Lower lobe of right lung (tissue), 2 donors: ENCODE data around the gene MESP1. TPM values are rescaled to one million over a fixed set of nuclear protein-coding genes. Genes with fewer than 3 reads are reported as not detected.
A peak's percentile ranks its signal among the peaks of the same experiment; 100 is the strongest.

Experiments used
- ATAC-seq, 2 donors: fragments of 200-7000 bp; cut with Tn5 transposase; one replicate each; pipeline ENCODE4 v1.9.1; 2020 to 2022; ENCODE audit warnings: mild to moderate bottlenecking in 2 of 2, moderate library complexity in 2 of 2
- DNase-seq: peaks from one replicate; pipeline ENCODE4 v3.0.0-alpha.2; 2020
- H3K27ac ChIP-seq: fragments of 200-600 bp; one replicate; pipeline ENCODE4 v1.8.0; 2022
- H3K27me3 ChIP-seq: fragments of 200-600 bp; one replicate; pipeline ENCODE4 v1.8.0; 2022; ENCODE audit warnings: low read depth
- H3K36me3 ChIP-seq: fragments of 200-600 bp; one replicate; pipeline ENCODE4 v1.8.0; 2022; ENCODE audit warnings: mild to moderate bottlenecking
- H3K4me1 ChIP-seq: fragments of 200-600 bp; one replicate; pipeline ENCODE4 v1.8.0; 2022
- H3K4me3 ChIP-seq: fragments of 200-600 bp; one replicate; pipeline ENCODE4 v1.8.0; 2022; ENCODE audit warnings: mild to moderate bottlenecking
- H3K9me3 ChIP-seq: fragments of 200-600 bp; one replicate; pipeline ENCODE4 v1.8.0; 2022
- CTCF ChIP-seq: fragments of 200-600 bp; IDR thresholded peaks from one replicate; pipeline ENCODE4 v1.8.0; 2022; ENCODE audit warnings: antibody characterized with exemption, mild to moderate bottlenecking
- intact Hi-C: fragments of 100-400 bp; cut with DNase I; formaldehyde crosslinking; loops from one replicate; pipeline ENCODE4 v1.11.0; 2022
- total RNA-seq: library from RNA; stranded (reverse); fragmentation: NEBNext Ultra II Directional; extraction: Animal tissue kit (Norgen Biotek cat#: 25700); gene quantifications from one replicate; pipeline ENCODE4 v1.2.1, GENCODE V29; 2021
- donor health status: DM: no; HTN: yes; CAD: no; lungs with severe emphysema.

The MESP1 gene
- total RNA-seq, 1 donor from 2014 or later = 0.53 TPM

GRCh38 chr15:89777073-89777751 lies 26.2 kb upstream of the MESP1 start:
- H3K4me3 ChIP-seq = peak overlapping the region; percentile 53
- H3K27ac ChIP-seq = no peak overlapping the region
- no peaks in the 10 kb centered on the region for H3K9me3 ChIP-seq
- DNase-seq (no peak), ATAC-seq (no peak)
- peaks cover 18% of the 10 kb centered on the region for H3K4me1 ChIP-seq
- H3K27me3 ChIP-seq = no peaks in the 10 kb centered on the region
- no peaks in the 10 kb centered on the region for H3K36me3 ChIP-seq
- no peak for TF ChIP-seq CTCF
- intact Hi-C loops = no loop called here

- Histone ChIP-seq H3K27ac (no peak within 1 kb of the TSS), H3K4me1 (peaks cover 18% of the 10 kb centered on the region), H3K9me3 (no peaks in the 10 kb centered on the region), H3K36me3 (no peaks in the 10 kb centered on the region), H3K27me3 (no peaks in the 10 kb centered on the region), H3K4me3 (peak within 1 kb of the TSS; percentile 53)
- intact Hi-C loops = no loop called here
- peak; percentile 61 for TF ChIP-seq CTCF
- ATAC-seq = peak; percentile 92 to 94
- DNase-seq = peak; percentile 89
Measured at GRCh38 chr15:89776274-89777072, 25.4 kb upstream of the MESP1 start, which contains the start of gene MESP2. Gene MESP2 (plus strand): TSS chr15:89776332. CDS start chr15:89776358, 26 bp downstream.

DNA sequence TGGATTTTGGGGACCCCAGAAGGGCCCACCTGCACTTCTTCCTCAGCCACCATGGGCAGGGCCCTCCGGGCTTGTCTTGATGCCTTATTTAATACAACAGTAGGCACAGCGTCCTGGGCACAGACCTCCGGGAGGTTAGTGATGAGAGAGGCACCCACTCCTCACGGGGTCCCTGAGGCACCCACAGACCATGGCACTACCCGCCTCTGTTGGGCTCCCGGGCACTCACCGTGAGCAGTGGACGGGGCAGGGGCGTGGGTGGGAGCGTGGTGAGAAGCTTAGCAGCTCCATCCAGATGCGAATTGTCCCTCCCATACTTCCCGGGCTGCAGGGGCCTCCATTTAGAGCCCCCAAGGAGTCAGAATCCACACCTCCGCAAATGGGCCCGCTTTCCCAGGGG lies 24.8 kb upstream of the MESP1 start:
- DNase-seq (no peak), ATAC-seq (peak in 1 of 2 donors; percentile 3)
- H3K4me3 ChIP-seq = peak overlapping the region; percentile 53
- no peaks in the 10 kb centered on the region for H3K36me3 ChIP-seq
- peaks cover 18% of the 10 kb centered on the region for H3K4me1 ChIP-seq
- no peak overlapping the region for H3K27ac ChIP-seq
- H3K9me3 ChIP-seq = no peaks in the 10 kb centered on the region
- TF ChIP-seq CTCF = no peak
- intact Hi-C loops = no loop called here
- no peaks in the 10 kb centered on the region for H3K27me3 ChIP-seq

DNA sequence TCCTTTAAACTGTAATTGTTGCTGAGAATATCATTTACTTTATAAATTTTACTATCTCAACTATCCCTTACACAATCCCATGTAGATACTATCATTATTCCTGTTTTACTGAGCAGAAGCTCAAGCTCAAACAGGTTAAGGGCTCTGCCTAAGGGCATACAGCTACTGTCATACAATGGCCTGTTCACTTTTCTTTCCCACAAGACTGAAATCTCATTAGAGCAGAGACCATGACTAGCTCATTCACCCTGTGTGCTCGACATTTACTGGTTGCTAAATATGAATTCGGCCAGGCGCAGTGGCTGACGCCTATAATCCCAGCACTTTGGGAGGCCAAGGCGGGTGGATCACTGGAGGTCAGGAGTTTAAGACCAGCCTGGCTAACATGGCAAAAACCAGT lies 23.4 kb upstream of the MESP1 start:
- H3K27ac ChIP-seq = no peak overlapping the region
- ATAC-seq = no peak

More for the DNA sequence above, 23.4 kb upstream of the MESP1 start:
- Histone ChIP-seq H3K36me3 (no peaks in the 10 kb centered on the region), H3K4me1 (peaks cover 18% of the 10 kb centered on the region), H3K4me3 (no peak overlapping the region), H3K27me3 (no peaks in the 10 kb centered on the region), H3K9me3 (no peaks in the 10 kb centered on the region)
- no peak for DNase-seq
- intact Hi-C loops = no loop called here
- no peak for TF ChIP-seq CTCF
